HG02938 (cell line): ENCODE results near the gene ADAMTS12.

ENCODE experiments used
- ATAC-seq: cut with Tn5 transposase; IDR thresholded peaks from one replicate; pipeline ENCODE4 v1.9.1; 2021; ENCODE audit warnings: mild to moderate bottlenecking, moderate library complexity; ENCODE audit not compliant: unreplicated experiment

Gene ADAMTS12

DNA sequence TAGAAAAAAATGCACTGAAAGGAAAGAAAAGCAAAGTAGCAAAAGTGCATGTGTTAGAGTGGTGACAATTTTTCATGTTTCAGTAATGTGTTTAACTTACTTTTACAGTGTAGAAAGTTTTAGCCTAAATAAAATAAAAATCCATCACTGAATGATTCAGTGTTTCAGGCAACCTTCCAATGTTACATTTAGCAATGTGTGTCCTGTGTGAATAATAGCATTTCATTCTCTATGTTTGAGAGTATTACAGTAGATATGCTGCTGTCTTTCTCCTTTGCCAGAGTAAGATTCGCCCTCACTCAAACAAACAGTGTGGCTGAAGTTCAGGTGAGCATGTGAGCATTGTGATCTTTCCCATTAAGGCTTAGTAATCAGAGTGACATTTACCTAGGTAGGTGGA is 279.9 kb downstream of the ADAMTS12 start:
- no peak for ATAC-seq

DNA sequence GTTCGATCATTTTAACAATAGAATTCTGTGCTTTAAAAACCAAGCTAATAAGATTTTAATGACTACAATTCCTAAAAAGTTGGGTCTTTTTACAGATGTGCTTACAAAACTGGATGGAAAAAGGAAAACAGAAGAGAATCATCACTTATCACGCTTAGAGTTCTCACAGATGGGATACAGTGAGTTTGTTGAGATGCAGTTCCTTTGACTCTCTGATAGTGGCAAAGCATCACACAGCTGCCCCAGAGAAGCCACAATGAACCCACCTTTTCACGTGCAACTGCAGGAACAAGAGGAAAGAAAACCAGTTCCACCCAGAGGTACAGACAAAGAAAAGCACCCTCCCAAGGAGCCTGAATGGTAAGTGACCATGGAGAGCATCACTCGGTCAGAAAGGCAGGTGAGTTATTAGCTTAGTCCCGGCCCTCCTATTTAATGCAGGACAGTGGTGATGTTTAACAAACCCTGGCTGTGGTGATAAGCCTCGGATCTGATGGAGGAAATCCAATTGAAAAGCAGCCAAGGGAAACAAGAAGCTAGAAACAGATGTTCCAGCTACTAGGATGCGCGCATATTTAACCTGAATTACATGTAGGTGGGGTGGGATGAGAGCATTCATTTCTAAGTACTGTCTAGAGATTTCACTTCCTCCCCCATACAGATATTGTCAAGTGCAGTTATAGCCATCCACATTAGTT is 283.3 kb downstream of the ADAMTS12 start:
- ATAC-seq = no peak

DNA sequence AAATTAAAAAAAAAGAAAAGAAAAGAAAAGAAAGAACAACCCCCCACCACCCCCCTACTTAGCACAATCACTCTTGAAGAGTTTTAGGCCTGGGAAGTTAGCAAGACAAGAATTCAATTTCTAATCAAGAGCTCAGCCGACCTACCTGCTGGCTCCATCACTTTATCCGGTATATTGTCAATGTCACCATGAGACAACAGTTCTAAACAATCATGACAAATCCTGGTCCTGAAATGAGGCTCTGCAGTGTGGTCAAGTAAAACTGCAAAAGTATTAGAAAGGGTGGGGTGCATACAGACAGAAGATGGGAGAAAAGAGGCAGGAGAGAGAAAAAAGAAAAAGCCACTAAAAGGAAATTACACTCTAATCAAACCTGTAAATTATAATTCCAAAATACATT is 287.3 kb downstream of the ADAMTS12 start:
- no peak for ATAC-seq

DNA sequence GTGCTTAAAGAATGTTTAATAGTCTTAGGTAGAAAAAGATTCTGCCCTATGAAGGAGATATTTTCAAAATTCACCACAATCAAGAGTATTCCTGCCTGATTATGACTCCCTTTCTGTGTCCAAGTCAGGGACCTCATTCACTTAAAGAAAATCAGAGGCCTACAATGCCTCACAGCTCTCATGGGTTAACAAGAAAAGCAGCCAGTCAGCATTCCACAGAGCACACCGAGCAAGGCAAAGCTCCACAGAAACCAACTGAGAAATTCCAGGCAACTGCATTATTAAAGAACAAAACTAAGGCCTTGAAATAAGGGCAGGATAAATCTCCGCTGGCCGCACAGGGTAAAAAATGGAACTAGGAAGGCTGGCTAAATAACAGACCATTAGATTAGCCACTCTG is 289.9 kb downstream of the ADAMTS12 start:
- ATAC-seq = no peak

DNA sequence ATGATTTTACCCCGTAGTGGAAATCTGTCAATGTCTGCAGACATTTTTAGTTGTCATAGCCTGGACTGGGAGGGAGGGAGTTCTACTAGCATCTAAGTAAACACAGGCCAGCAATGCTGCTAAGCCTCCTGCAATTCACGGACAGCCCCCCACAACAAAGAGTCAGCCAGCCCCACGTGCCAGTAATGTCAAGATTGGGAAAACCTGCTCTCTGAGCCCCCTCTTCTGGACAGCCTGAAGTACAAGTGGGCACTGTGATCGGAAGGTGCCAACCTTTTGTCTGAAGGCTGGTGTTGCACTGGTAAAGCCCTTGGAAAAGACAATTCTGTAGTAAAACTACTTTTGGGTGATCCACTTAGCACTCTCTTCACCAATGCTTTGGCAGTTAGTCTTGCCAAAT is 296.5 kb downstream of the ADAMTS12 start:
- ATAC-seq = no peak

DNA sequence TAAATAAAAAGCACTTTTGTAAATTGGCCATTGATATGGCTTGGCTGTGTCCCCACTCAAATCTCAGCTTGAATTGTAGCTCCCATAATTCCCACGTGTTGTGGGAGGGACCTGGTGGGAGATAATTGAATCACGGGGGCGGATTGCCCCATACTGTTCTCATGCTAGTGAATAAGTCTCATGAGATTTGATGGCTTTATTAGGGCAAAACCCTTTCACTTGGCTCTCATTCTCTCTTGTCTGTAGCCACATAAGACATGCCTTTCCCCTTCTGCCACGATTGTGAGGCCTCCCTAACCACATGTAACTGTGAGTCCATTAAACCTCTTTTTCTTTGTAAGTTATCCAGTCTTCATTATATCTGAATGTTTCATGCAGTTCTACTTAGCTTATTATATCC is 297.8 kb downstream of the ADAMTS12 start:
- no peak for ATAC-seq

DNA sequence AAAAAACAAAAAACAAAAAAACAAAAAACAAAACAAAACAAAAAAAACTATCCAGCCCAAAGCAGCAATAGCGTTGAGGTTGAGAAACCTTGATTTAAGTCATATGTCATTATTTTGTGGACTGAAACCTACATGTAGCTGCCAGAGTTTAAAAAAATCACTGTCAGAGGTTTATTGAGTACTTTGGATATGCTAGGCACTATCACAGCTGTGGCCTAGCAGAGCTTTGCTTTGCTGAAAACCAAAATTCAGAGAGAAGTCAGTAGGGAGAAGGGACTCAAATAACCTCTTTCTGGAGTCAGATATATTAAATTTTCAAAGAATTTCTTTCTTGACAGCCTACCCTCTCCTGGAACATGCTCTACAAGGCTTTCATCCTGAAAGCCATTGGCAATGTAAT is 299.5 kb downstream of the ADAMTS12 start:
- ATAC-seq = no peak

DNA sequence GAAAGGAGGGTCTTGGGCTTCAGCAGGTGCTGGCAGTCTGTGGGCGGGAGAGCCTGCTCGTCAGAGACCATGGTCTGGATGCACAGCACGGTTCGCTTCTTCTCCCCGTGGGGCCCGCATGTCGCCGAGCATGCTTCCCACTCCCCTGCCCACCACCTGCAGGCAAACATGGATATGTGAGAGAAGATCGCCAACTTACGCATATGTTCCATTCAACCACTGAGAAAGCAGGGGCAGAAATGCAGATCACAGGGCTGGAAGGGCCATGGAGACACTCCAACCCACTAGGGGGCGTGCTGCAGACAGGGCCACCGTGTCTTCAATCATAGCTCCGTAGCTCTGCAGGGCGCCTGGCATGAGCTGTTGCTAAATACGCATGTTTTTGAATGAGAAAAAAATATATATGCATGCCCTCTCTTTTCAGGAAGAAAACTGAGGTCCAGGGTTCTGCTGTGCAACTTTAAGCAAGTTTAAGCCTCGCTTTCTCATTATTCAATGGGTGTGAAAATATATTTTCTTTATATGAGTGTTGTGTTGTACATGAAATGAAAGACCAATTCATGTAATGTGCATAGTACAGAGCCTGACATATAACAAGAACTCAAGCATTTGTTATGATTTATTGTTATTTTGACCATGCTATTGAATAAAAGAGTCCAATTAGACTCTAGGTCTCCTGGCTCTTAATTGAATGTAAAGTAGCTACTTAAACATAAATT is 303.0 kb downstream of the ADAMTS12 start:
- ATAC-seq = no peak

DNA sequence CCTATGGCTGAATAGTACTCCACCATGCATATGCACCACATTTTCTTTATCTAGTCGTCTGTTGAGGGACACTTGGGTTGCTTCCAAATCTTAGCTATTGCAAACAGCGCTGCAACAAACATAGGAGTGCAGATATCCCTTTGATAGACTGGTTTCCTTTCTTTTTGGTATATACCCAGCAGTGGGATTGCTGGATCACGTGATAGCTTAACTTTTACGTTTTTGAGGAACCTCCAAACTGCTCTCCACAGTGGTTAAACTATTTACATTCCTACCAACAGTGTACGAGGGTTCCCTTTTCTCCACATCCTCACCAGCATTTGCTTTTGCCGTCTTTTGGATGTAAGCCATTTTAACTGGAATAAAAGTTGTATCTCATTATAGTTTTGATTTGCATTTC is 308.5 kb downstream of the ADAMTS12 start:
- no peak for ATAC-seq

DNA sequence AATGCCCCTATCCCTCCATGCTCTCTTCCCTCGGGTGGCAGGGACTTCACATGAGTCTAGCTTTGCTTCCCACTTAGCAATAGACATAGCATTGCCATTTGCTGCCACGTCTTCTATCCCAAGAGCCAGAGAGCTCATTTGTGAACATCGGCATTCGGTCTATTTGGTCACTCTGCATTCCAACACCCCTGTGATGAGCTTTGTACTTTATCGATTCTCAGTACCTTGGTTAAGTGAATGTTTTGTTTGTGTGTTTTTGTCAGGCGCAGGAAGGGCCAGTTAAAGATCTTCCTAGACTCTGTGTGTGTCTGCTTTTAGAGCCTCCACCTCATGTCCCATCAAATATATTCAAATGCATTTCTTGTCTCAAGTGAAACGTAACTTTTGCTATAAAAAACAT is 309.4 kb downstream of the ADAMTS12 start:
- ATAC-seq = no peak

DNA sequence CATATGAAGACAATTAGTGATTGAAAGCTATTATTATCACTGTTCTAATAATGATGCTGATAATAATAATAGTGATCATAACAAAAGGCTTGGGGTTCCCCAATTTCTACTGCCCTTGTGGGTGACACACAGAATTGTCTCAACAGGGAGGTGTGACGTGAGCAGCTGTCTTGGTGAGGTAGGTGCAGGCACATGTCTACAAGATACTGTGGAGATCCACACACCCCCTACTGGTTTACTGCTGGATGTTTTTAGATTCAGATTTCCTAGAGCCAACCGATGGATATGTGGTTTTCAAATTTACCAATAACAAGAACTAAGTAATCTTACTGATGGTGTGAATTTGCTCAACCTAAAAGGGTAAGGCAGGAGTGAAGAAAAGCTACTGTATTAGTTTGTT is 312.0 kb downstream of the ADAMTS12 start:
- ATAC-seq = no peak

DNA sequence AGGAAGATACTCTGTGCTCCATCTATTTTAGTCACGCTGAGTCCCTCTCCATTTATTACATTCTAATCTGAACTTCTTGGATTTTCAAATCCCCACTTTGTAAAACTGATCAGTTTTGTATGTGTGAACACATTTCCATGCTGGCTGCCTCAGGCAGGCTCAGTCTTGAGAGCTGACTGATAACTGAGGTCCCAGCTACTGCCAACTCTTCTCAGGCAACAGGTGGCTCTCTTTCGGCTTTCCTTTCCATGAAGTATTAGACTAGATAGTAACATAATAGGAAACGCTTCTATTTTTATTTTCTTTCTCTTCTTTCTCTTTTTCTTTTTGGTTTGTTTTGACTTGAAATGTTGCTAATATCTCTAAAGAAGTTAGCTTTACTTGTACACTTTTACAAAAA is 312.6 kb downstream of the ADAMTS12 start:
- no peak for ATAC-seq

DNA sequence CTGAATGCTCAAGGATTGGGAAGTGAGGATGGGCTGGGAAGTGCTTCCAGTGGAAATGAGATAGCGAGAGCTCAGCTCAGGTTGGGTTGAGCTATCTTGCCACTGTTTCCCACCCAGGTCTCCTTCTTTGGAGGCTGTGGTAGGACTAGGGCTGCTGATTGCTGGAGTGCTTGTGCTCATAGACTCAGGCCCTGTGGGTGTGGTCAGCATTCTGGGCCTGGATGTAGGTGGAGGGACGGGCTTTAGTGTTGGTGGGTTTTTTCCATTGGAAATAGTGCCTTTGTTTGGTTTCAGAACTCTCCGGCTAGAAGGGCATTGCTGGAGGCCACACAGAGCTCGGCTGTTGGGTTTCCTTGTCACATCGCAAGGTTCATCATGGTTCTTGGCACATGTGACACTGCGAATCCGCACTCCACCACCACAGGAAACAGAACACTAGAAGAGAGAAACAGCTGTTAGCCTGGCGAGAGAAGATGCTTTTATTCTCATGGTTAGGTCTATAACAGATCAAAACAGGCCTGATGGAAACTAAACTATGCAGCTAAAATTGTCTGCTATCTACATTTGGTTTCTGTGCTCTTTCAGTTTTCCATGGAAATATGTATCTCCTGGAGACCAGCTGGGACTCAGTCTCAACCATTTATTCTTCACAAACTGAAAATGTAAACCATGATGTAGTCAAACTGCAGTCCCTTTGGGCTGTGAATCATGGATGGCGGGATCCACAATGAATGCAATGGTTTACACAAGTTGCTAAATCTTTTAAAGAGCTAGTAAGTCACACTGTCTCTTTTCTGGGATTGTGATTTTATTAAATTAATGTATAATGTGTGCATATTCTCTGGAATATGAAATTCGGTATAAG is 314.8 kb downstream of the ADAMTS12 start:
- no peak for ATAC-seq

DNA sequence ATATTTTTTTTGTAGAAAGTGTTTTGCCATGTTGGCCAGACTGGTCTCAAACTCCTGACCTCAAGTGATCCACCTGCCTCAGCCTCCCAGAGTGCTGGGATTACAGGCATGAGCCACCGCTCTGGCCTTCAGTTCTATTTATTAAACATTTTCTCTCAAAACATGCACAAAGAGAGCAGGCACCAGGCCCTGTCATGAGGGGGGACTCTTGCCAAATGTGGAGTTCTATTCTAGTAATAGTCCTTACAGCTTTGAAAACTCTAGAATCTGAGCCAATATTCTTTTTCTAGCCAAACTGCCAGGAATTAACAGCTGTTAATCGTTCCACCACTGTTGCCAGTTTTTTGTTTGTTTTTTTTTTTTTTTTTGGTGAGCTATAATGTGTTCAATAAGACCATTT is 326.5 kb downstream of the ADAMTS12 start:
- no peak for ATAC-seq

DNA sequence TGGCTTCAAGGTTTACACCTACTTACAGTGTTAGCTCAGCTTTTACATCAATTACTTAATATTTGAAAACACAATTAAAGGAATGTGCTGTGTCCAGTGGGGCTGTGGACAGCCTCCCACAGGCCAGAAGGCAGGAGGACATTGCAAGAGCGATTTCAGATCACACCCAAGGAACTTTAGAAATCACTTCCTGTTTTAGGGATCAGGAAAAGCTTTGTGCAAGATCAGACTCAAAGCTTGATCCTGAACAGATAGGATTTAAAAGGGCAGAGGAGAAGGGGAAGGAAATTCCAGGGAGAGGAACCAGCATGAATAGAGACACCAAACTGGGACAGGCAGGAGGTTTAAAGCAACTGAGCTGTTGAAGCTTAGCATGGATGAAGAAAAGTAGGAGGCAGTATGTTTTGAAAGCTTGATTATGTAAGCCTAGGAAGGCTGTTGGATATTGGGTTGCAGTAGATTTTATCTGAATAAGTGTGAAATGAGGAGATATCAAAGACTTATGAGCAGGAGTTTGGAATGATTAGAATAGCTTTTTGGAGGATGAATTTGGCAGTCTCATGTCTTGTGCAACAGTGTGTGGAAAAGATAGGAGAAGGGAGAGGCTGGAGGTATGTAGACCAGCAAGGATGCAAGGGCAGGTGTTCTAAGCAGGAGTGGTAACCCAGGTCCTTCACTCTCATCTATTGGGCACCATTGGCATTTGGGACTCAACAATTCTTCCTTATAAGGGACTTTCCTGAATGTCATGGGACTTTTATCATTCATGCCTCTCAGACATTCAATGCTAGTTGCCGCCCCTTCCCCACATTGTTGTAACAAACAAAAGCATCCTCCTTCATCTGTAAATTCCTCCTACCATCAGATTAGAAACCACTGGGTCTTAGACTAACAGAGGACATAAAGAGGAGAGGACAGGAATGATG is 327.5 kb downstream of the ADAMTS12 start:
- no peak for ATAC-seq

DNA sequence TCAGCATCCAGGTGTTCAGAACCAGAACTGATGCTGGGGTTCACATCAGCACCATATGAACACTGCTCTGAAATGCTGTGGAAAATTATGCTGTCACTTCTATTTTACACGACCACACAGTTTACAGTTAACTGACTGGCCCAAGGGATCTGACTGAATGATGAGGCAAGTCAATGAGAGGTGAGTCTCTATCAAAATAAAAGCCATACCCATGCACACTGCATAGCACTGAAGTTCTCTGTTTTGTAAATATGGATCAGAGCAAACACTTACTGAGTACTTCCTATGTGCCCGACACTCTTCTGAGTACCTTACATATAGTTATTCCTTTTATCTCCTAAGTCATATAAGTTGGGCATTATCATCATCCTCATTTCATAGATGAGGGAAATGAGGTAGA is 328.3 kb downstream of the ADAMTS12 start:
- no peak for ATAC-seq

DNA sequence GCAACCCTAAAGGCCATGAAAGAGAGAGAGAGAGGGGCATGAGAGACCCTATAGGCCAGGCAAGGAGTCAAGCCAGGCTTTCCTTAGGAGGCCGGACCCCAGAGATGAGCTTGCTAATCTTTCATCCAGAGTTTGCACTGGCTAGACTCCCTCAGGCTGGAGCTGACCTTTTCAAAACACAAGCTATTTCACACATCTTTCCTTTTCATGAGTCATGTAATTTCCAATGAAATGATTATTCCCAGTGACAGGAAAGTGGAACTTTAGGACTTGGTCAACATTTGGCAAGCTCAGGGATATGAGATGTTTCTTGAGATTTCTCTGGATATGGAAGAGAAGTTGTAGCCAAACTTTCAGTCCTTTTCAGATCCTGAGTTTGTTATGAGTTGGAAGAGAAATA is 333.3 kb downstream of the ADAMTS12 start:
- ATAC-seq = no peak

DNA sequence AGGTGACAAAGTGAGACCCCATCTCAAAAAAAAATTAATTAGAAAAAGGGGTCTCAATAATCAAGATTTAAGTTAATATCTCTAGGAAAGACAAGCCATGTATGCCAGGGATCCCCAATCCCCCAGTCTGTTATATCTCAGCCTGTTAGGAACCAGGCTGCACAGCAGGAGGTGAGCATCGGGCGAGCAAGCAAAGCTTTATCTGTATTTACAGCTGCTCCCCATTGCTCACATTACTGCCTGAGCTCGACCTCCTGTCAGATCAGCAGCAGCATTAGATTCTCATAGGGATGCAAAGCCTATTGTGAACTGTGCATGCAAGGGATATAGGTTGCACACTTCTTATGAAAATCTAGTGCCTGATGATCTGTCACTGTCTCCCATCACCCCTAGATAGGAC is 334.2 kb downstream of the ADAMTS12 start:
- no peak for ATAC-seq

DNA sequence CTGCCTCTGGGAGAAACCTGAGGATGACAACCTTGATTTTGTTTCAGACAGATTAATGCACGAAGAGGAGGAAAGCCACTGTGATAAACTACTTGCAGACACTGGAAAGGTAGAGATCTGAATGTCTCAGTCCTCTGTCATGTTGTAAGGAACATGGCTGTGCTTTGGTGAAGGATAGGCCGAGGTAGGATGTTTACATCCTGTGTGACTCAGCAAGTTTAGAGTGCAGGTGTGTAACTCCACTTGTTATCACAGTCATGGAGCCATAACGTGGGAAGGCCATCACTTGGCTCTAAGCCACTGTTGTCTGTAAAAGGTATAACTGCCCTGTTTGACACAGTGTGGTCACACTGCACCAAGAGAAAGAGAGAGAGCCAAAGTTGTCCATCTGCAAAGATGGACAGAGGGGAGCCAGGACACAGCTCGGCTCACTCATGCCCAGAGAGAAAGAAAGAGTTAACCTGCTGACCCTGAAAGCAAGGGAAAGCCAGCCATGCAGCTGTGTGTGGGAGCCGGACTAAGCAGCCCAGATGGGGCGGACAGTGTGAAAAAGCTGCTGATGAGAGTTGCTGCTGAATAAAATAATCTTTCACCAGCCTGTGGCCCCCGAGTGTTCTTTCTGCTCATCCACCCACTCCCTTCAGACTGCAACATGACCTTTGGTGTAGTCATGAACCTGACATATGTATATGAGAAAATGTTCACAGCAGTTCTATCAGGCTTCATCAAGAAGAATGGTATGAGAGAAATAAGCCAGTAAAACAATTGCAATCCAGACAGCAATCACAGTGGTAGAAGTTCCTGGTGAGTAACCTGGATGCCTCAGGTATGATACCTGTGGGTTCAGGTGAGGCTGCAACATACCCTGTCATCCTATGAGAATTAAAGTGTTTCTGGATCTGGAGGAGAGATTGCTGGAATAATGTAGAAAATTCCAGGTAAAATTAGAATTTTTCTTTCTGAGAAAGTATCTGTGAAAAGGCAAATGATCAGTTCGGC is 335.2 kb downstream of the ADAMTS12 start:
- ATAC-seq = no peak
